ENCODE data around the gene CRHR1.

The CRHR1 gene

DNA sequence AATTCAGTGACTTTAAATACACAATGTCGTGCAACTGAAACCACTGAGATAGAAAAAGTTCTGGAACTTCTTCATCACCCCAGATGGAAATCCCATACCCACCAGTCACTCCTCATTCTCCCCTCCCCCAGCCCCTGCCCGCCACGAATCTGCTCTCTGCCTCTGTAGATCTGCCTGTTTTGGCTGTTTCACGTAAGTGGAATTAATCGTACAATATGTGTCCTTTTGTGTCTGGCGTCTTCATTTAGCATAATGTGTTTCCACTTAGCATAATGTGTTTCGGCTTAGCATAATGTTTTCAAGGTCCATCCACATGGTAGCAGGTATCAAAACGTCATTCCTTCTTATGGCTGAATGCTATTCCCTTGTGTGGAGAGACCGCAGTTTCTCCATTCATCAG lies 57.1 kb downstream of the CRHR1 start:
- no peak overlapping the region for H3K4me3 ChIP-seq (ENCODE audit: insufficient read depth, low read depth, low read length)
- WGBS, 2 experiments: 90 to 91% methylated on average over 9 of the region's 9 CpGs
- no peaks in the 10 kb centered on the region for H3K36me3 ChIP-seq (ENCODE audit: control insufficient read depth, insufficient read depth, low read length)
- no peaks in the 10 kb centered on the region for H3K27me3 ChIP-seq (ENCODE audit: control insufficient read depth, insufficient read depth, low read length, poor library complexity, severe bottlenecking)
- H3K27ac ChIP-seq (ENCODE audit: insufficient read depth, low read depth, low read length, poor library complexity, severe bottlenecking): no peak overlapping the region
- peaks cover 4% of the 10 kb centered on the region for H3K4me1 ChIP-seq (ENCODE audit: control insufficient read depth, insufficient read depth, low read length)
- no peaks in the 10 kb centered on the region for H3K9me3 ChIP-seq (ENCODE audit: control insufficient read depth, low read length)

DNA sequence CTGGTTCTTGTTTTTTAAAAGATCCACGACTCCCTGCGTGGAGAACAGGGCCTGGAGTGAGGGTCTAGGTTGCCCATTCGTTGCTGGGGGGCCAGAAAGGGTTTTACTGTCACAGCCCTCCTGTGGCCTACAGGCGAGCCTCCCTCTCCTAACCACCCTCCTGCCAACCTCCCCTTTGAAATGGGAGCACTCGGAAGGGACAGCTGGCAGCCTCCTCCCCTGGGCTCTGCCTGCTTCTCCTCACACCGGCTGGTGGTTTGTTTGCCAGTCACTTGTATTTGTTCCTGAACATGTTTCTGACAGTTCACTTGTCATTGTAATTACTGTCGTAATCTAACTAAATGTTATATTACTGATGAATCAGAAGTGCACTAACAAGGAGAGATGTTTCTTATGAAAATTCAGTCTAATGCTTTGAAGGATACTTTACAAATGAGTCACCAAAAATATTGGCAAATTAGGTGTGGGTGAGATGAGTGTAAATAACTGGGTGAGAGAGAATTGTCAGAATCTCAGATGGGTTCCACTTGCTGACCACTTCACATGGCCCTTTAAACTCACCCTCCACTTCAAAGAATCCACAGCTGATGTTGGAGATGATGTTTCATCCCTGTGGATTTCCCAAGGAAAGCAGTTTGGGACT lies 57.9 kb downstream of the CRHR1 start:
- 80% methylated on average over 7 of the region's 7 CpGs for WGBS, 2 experiments
- no peaks in the 10 kb centered on the region for H3K9me3 ChIP-seq (ENCODE audit: control insufficient read depth, low read length)
- H3K27ac ChIP-seq (ENCODE audit: insufficient read depth, low read depth, low read length, poor library complexity, severe bottlenecking): no peak overlapping the region
- H3K4me3 ChIP-seq (ENCODE audit: insufficient read depth, low read depth, low read length): no peak overlapping the region
- no peaks in the 10 kb centered on the region for H3K27me3 ChIP-seq (ENCODE audit: control insufficient read depth, insufficient read depth, low read length, poor library complexity, severe bottlenecking)
- H3K36me3 ChIP-seq (ENCODE audit: control insufficient read depth, insufficient read depth, low read length): no peaks in the 10 kb centered on the region
- peaks cover 4% of the 10 kb centered on the region for H3K4me1 ChIP-seq (ENCODE audit: control insufficient read depth, insufficient read depth, low read length)

DNA sequence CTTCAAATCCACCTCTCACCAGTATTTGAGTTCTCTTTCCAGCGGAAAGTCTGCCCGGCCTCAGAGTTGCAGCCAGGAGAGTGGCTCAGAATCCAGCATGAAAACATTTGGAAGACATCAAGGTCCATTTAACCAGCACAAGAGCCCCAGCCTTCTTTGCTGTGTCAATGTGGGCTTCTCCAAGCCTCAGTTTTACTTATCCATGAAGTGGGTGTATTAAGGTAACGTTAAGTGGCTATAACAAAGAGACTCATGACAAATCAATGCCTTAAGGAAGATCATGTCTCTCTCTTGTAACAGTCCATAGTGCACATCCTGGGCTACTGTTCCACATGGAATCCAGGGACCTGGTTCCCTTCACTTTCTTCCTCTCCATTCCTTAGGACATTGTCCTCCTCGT lies 59.6 kb downstream of the CRHR1 start:
- Histone ChIP-seq H3K27me3 (ENCODE audit: control insufficient read depth, insufficient read depth, low read length, poor library complexity, severe bottlenecking) (no peaks in the 10 kb centered on the region), H3K36me3 (ENCODE audit: control insufficient read depth, insufficient read depth, low read length) (no peaks in the 10 kb centered on the region), H3K27ac (ENCODE audit: insufficient read depth, low read depth, low read length, poor library complexity, severe bottlenecking) (no peak overlapping the region), H3K9me3 (ENCODE audit: control insufficient read depth, low read length) (no peaks in the 10 kb centered on the region), H3K4me3 (ENCODE audit: insufficient read depth, low read depth, low read length) (no peak overlapping the region), H3K4me1 (ENCODE audit: control insufficient read depth, insufficient read depth, low read length) (no peaks in the 10 kb centered on the region)
- WGBS, 2 experiments: 94% methylated on average over 4 of the region's 4 CpGs

DNA sequence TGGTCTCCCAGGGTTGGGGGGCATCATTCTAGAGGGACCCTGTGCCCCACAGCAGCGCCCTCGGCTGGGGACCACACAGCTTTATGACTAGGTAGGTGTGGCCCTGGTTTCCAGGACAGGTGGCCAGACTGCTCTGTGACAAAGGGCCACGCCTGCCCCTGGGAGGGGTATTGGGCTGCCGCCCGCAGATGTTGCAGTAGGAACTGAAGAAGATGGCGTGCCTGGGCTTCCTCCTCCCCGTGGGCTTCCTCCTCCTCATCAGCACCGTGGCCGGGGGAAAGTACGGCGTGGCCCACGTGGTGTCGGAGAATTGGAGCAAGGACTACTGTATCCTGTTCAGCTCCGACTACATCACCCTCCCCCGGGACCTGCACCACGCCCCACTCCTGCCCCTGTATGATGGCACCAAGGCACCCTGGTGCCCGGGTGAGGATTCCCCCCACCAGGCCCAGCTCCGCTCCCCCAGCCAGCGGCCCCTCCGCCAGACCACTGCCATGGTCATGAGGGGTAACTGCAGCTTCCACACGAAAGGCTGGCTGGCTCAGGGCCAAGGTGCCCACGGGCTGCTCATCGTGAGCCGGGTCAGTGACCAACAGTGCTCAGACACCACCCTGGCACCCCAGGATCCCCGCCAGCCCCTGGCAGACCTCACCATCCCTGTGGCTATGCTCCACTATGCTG lies 60.7 kb downstream of the CRHR1 start, which contains the start of gene SPPL2C:
TSS of gene SPPL2C (plus strand) at position 187 of the 681 bp plus-strand sequence. CDS start at position 213, 26 bp downstream.
- no peaks in the 10 kb centered on the region for H3K36me3 ChIP-seq (ENCODE audit: control insufficient read depth, insufficient read depth, low read length)
- H3K4me1 ChIP-seq (ENCODE audit: control insufficient read depth, insufficient read depth, low read length): no peaks in the 10 kb centered on the region
- WGBS, 2 experiments: 92 to 93% methylated on average over 25 of the region's 25 CpGs
- H3K27me3 ChIP-seq (ENCODE audit: control insufficient read depth, insufficient read depth, low read length, poor library complexity, severe bottlenecking): no peaks in the 10 kb centered on the region
- no peaks in the 10 kb centered on the region for H3K9me3 ChIP-seq (ENCODE audit: control insufficient read depth, low read length)
- no peak within 1 kb of the TSS for H3K4me3 ChIP-seq (ENCODE audit: insufficient read depth, low read depth, low read length)
- no peak within 1 kb of the TSS for H3K27ac ChIP-seq (ENCODE audit: insufficient read depth, low read depth, low read length, poor library complexity, severe bottlenecking)

DNA sequence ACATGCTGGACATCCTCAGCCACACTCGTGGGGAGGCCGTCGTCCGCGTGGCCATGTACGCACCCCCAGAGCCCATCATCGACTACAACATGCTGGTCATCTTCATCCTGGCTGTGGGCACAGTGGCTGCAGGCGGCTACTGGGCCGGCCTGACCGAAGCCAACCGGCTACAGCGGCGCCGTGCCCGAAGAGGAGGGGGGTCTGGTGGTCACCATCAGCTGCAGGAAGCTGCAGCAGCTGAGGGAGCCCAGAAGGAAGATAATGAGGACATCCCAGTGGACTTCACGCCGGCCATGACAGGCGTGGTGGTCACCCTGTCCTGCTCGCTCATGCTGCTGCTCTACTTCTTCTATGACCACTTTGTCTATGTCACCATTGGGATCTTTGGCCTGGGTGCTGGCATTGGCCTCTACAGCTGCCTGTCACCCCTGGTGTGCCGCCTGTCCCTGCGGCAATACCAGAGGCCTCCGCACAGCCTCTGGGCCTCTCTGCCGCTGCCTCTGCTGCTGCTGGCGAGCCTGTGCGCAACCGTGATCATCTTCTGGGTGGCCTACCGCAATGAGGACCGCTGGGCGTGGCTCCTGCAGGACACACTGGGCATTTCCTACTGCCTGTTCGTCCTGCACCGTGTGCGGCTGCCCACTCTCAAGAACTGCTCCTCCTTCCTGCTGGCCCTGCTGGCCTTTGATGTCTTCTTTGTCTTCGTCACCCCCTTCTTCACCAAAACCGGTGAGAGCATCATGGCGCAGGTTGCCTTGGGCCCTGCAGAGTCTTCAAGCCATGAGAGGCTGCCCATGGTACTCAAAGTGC lies 61.5 kb downstream of the CRHR1 start:
- H3K27ac ChIP-seq (ENCODE audit: insufficient read depth, low read depth, low read length, poor library complexity, severe bottlenecking): no peak overlapping the region
- no peaks in the 10 kb centered on the region for H3K4me1 ChIP-seq (ENCODE audit: control insufficient read depth, insufficient read depth, low read length)
- H3K4me3 ChIP-seq (ENCODE audit: insufficient read depth, low read depth, low read length): no peak overlapping the region
- 91% methylated on average over 35 of the region's 35 CpGs for WGBS, 2 experiments
- H3K27me3 ChIP-seq (ENCODE audit: control insufficient read depth, insufficient read depth, low read length, poor library complexity, severe bottlenecking): no peaks in the 10 kb centered on the region
- no peaks in the 10 kb centered on the region for H3K36me3 ChIP-seq (ENCODE audit: control insufficient read depth, insufficient read depth, low read length)
- H3K9me3 ChIP-seq (ENCODE audit: control insufficient read depth, low read length): no peaks in the 10 kb centered on the region

DNA sequence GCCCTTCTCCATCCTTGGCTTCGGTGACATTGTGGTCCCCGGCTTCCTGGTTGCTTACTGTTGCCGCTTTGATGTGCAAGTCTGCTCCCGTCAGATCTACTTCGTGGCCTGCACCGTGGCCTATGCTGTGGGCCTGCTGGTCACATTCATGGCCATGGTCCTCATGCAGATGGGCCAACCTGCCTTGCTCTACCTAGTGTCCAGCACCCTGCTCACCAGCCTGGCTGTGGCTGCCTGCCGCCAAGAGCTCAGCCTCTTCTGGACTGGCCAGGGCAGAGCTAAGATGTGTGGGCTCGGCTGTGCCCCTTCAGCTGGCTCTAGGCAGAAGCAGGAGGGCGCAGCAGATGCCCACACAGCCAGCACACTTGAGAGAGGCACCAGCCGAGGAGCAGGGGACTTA lies 62.1 kb downstream of the CRHR1 start:
- no peak overlapping the region for H3K4me3 ChIP-seq (ENCODE audit: insufficient read depth, low read depth, low read length)
- WGBS, 2 experiments: 93% methylated on average over 10 of the region's 10 CpGs
- H3K27me3 ChIP-seq (ENCODE audit: control insufficient read depth, insufficient read depth, low read length, poor library complexity, severe bottlenecking): no peaks in the 10 kb centered on the region
- H3K27ac ChIP-seq (ENCODE audit: insufficient read depth, low read depth, low read length, poor library complexity, severe bottlenecking): no peak overlapping the region
- H3K4me1 ChIP-seq (ENCODE audit: control insufficient read depth, insufficient read depth, low read length): no peaks in the 10 kb centered on the region
- no peaks in the 10 kb centered on the region for H3K9me3 ChIP-seq (ENCODE audit: control insufficient read depth, low read length)
- no peaks in the 10 kb centered on the region for H3K36me3 ChIP-seq (ENCODE audit: control insufficient read depth, insufficient read depth, low read length)

DNA sequence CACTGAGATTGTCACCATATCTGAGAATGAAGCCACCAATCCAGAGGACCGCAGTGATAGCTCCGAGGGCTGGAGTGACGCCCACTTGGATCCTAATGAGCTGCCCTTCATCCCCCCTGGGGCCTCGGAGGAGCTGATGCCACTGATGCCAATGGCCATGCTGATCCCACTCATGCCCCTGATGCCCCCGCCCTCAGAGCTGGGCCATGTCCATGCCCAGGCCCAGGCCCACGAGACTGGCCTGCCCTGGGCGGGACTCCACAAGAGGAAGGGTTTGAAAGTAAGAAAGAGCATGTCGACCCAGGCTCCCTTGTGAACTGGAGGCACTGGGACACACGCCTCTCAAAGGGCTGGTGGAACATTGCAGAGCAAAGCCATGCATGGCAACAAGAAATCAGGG lies 62.5 kb downstream of the CRHR1 start:
- Histone ChIP-seq H3K9me3 (ENCODE audit: control insufficient read depth, low read length) (no peaks in the 10 kb centered on the region), H3K4me1 (ENCODE audit: control insufficient read depth, insufficient read depth, low read length) (no peaks in the 10 kb centered on the region), H3K36me3 (ENCODE audit: control insufficient read depth, insufficient read depth, low read length) (no peaks in the 10 kb centered on the region), H3K27ac (ENCODE audit: insufficient read depth, low read depth, low read length, poor library complexity, severe bottlenecking) (no peak overlapping the region), H3K27me3 (ENCODE audit: control insufficient read depth, insufficient read depth, low read length, poor library complexity, severe bottlenecking) (no peaks in the 10 kb centered on the region), H3K4me3 (ENCODE audit: insufficient read depth, low read depth, low read length) (no peak overlapping the region)
- 89 to 90% methylated on average over 9 of the region's 9 CpGs for WGBS, 2 experiments

DNA sequence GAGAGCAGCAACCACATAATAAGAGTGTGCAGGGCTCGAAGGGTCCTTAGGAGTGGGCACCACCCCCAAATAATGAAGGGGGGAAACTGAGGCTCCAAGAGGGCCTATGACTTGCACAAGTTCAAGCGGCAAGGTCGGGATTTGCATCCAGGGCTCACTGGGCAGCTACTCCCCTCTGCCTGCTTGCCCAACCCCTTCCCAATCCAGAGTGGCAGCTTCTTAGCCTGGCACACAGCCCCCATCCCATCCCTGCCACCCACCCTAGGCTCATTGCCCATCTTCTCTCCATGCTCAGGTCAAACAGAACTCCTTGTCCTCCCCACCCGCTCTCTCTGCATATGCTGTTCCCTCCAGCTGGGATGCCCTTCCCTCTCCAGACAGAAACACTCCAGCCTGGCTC lies 63.0 kb downstream of the CRHR1 start:
- Histone ChIP-seq H3K4me1 (ENCODE audit: control insufficient read depth, insufficient read depth, low read length) (no peaks in the 10 kb centered on the region), H3K4me3 (ENCODE audit: insufficient read depth, low read depth, low read length) (no peak overlapping the region), H3K27me3 (ENCODE audit: control insufficient read depth, insufficient read depth, low read length, poor library complexity, severe bottlenecking) (no peaks in the 10 kb centered on the region), H3K9me3 (ENCODE audit: control insufficient read depth, low read length) (no peaks in the 10 kb centered on the region), H3K27ac (ENCODE audit: insufficient read depth, low read depth, low read length, poor library complexity, severe bottlenecking) (no peak overlapping the region), H3K36me3 (ENCODE audit: control insufficient read depth, insufficient read depth, low read length) (no peaks in the 10 kb centered on the region)
- 88% methylated on average over 4 of the region's 4 CpGs for WGBS, 2 experiments

DNA sequence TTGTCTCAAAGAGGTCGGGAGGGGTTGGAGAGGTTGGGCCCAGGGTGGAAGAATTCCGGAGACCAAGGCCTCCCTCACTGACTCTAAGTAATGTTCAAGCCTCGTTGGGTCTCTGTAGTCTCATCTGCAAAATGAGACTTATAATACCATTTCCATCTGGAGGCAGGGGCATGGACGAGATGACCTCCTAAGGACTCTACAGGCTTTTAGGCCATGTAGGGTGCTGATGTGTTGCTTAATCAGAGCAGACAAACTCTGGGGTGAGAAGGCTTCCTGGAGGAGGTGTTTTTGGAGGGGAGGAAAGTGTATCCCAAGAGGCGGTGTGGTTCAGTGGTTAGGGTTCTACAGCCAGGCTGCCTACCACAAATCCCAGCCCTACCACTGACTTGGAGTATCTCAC lies 63.6 kb downstream of the CRHR1 start:
- Histone ChIP-seq H3K4me1 (ENCODE audit: control insufficient read depth, insufficient read depth, low read length) (no peaks in the 10 kb centered on the region), H3K27me3 (ENCODE audit: control insufficient read depth, insufficient read depth, low read length, poor library complexity, severe bottlenecking) (peaks cover 5% of the 10 kb centered on the region), H3K27ac (ENCODE audit: insufficient read depth, low read depth, low read length, poor library complexity, severe bottlenecking) (no peak overlapping the region), H3K36me3 (ENCODE audit: control insufficient read depth, insufficient read depth, low read length) (no peaks in the 10 kb centered on the region), H3K4me3 (ENCODE audit: insufficient read depth, low read depth, low read length) (no peak overlapping the region), H3K9me3 (ENCODE audit: control insufficient read depth, low read length) (no peaks in the 10 kb centered on the region)
- 90 to 92% methylated on average over 4 to 5 of the region's 5 CpGs for WGBS, 2 experiments

DNA sequence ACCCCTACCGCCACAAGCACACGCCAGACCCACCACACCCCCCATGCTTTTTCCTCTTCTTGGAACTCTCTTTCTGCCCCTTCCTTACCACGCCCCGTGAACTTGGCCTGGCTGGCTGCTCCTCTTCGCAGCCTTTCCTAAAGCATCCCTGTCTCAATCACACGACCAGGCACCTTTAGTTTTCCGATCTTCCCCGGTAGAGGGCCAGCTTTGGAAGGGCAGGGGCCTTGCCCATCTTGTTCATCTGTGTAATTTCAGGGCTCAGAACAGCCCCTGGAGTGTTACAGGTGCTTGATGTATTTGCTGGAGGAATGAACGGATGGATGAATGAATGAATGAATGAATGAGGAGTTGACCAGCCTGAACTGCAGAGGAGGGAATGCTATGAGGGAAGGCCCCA lies 64.3 kb downstream of the CRHR1 start:
- no peaks in the 10 kb centered on the region for H3K36me3 ChIP-seq (ENCODE audit: control insufficient read depth, insufficient read depth, low read length)
- H3K9me3 ChIP-seq (ENCODE audit: control insufficient read depth, low read length): no peaks in the 10 kb centered on the region
- H3K27ac ChIP-seq (ENCODE audit: insufficient read depth, low read depth, low read length, poor library complexity, severe bottlenecking): no peak overlapping the region
- no peaks in the 10 kb centered on the region for H3K4me1 ChIP-seq (ENCODE audit: control insufficient read depth, insufficient read depth, low read length)
- WGBS, 2 experiments: 92 to 96% methylated on average over 9 of the region's 9 CpGs
- H3K27me3 ChIP-seq (ENCODE audit: control insufficient read depth, insufficient read depth, low read length, poor library complexity, severe bottlenecking): peaks cover 5% of the 10 kb centered on the region
- no peak overlapping the region for H3K4me3 ChIP-seq (ENCODE audit: insufficient read depth, low read depth, low read length)

Data from ectodermal cell (in vitro differentiated cells).